Measurements from ENCODE around the gene PLA2G2C. TPM values are rescaled to one million over a fixed set of nuclear protein-coding genes. Genes with fewer than 3 reads are reported as not detected.

PLA2G2C gene
- total and polyA plus RNA-seq, 4 donors = not detected

- Histone ChIP-seq H3K27ac (ENCODE audit: low read depth in 1 of 2, low read length in 2 of 2) (no peak overlapping the region), H3K36me3 (ENCODE audit: control insufficient read depth in 4 of 4, insufficient read depth in 3 of 4, low read depth in 1 of 4, low read length in 3 of 4) (no peaks in the 10 kb centered on the region), H3K9ac (ENCODE audit: low read depth in 1 of 2, low read length in 2 of 2) (no peak overlapping the region), H3K4me1 (ENCODE audit: control insufficient read depth in 4 of 4, insufficient read depth in 4 of 4, low read length in 3 of 4) (peaks cover 4 to 42% (median 34%) of the 10 kb centered on the region in 4 donors), H3K4me3 (ENCODE audit: low read depth in 1 of 3, low read length in 3 of 3) (no peak overlapping the region), H3K27me3 (ENCODE audit: control insufficient read depth in 4 of 4, insufficient read depth in 4 of 4, low read length in 3 of 4) (no peaks in the 10 kb centered on the region), H3K9me3 (ENCODE audit: control insufficient read depth in 4 of 4, low read length in 3 of 4) (no peaks in the 10 kb centered on the region)
- no peak for TF ChIP-seq MAX (IDR thresholded peaks at IDR 0.05)
- no peak for TF ChIP-seq HNF4G (IDR thresholded peaks at IDR 0.05)
- TF ChIP-seq TAF1 (conservative IDR thresholded peaks at IDR 0.05) = no peak
- no peak for TF ChIP-seq JUND (IDR thresholded peaks at IDR 0.05)
- no peak for TF ChIP-seq ZBTB33 (IDR thresholded peaks at IDR 0.05)
- no peak for DNase-seq (ENCODE audit: low spot score)
Observed at GRCh38 chr1:20182415-20182814, 3.9 kb downstream of the PLA2G2C start.

- no peak for TF ChIP-seq FOXA1 (IDR thresholded peaks at IDR 0.05)
- no peak for TF ChIP-seq NR2F2 (IDR thresholded peaks at IDR 0.05)
- no peak for TF ChIP-seq HNF4A (conservative IDR thresholded peaks at IDR 0.05)
- TF ChIP-seq RXRA (IDR thresholded peaks at IDR 0.05) = no peak
- no peak for TF ChIP-seq CTCF (IDR thresholded peaks at IDR 0.05; ENCODE audit: low read depth, low read length, missing input control)
- TF ChIP-seq EGR1 (IDR thresholded peaks at IDR 0.05; ENCODE audit: low read depth in 2 of 2) = no peak
- no peak for TF ChIP-seq YY1 (IDR thresholded peaks at IDR 0.05)
- TF ChIP-seq JUND (IDR thresholded peaks at IDR 0.05) = no peak
- TF ChIP-seq MAX (IDR thresholded peaks at IDR 0.05) = no peak
- TF ChIP-seq SP1 (IDR thresholded peaks at IDR 0.05) = no peak
- no peak for TF ChIP-seq FOXA2 (IDR thresholded peaks at IDR 0.05)
- no peak for TF ChIP-seq RAD21 (IDR thresholded peaks at IDR 0.05)
- no peak for TF ChIP-seq ZBTB33 (IDR thresholded peaks at IDR 0.05)
- TF ChIP-seq REST (IDR thresholded peaks at IDR 0.05) = no peak
- TF ChIP-seq ATF3 (IDR thresholded peaks at IDR 0.05) = no peak
- no peak for TF ChIP-seq TAF1 (conservative IDR thresholded peaks at IDR 0.05)
- TF ChIP-seq HNF4G (IDR thresholded peaks at IDR 0.05) = no peak
- TF ChIP-seq GABPA (IDR thresholded peaks at IDR 0.05 in 1 of 2, conservative IDR thresholded peaks at IDR 0.05 in 1 of 2) = no peak
- Histone ChIP-seq H3K27me3 (ENCODE audit: control insufficient read depth in 4 of 4, insufficient read depth in 4 of 4, low read length in 3 of 4) (no peaks in the 10 kb centered on the region), H3K9ac (ENCODE audit: low read depth in 1 of 2, low read length in 2 of 2) (no peak overlapping the region), H3K27ac (ENCODE audit: low read depth in 1 of 2, low read length in 2 of 2) (no peak overlapping the region), H3K4me3 (ENCODE audit: low read depth in 1 of 3, low read length in 3 of 3) (no peak overlapping the region), H3K9me3 (ENCODE audit: control insufficient read depth in 4 of 4, low read length in 3 of 4) (no peaks in the 10 kb centered on the region), H3K36me3 (ENCODE audit: control insufficient read depth in 4 of 4, insufficient read depth in 3 of 4, low read depth in 1 of 4, low read length in 3 of 4) (no peaks in the 10 kb centered on the region), H3K4me1 (ENCODE audit: control insufficient read depth in 4 of 4, insufficient read depth in 4 of 4, low read length in 3 of 4) (peaks cover 4 to 30% (median 22%) of the 10 kb centered on the region in 4 donors)
- DNase-seq (ENCODE audit: low spot score) = no peak
- 90% methylated on average over 3 of the region's 3 CpGs for WGBS
Observed at GRCh38 chr1:20180844-20181207, 5.5 kb downstream of the PLA2G2C start.
